Measurements from ENCODE around the gene MMAB. TPM values are rescaled to one million over a fixed set of nuclear protein-coding genes. Genes with fewer than 3 reads are reported as not detected.

Gene MMAB
- total RNA-seq, 2 donors from 2014 or later = 59.1 to 76.6 TPM

DNA sequence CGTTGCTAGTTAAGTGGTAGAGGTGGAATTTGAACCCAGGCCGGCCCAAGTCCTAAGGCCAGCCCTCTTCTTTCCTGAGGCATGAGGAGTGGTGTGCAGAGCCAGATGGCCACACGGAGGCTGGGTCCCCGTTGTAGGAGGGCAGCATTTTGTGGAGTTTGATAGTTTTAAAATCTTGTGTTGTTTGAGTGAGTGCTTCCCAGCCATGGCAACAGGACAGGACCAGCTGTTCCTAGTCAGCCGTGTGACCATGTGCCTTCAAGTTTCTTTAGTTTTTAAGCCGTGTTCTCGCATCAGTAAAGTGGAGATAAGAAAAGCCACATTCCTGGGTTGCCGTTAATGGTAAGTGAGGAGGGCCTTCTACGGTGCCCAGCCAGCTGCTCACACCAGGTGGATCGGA is 51.5 kb downstream of the MMAB start:
- Histone ChIP-seq H3K27me3 (no peaks in the 10 kb centered on the region), H3K9me3 (no peaks in the 10 kb centered on the region), H3K4me3 (no peak overlapping the region), H3K9ac (ENCODE audit: low read depth in 2 of 2, low read length in 2 of 2) (no peak overlapping the region), H3K4me1 (no peaks in the 10 kb centered on the region), H3K27ac (no peak overlapping the region), H3K36me3 (peaks cover 10% of the 10 kb centered on the region)
- intact Hi-C loops (cut with DNase I) = loop anchor here (5.0 kb wide), 1 partner anchor 75 kb away; no protein-coding TSS in a partner anchor
- no peak for DNase-seq
- TF ChIP-seq, protein P1, sequence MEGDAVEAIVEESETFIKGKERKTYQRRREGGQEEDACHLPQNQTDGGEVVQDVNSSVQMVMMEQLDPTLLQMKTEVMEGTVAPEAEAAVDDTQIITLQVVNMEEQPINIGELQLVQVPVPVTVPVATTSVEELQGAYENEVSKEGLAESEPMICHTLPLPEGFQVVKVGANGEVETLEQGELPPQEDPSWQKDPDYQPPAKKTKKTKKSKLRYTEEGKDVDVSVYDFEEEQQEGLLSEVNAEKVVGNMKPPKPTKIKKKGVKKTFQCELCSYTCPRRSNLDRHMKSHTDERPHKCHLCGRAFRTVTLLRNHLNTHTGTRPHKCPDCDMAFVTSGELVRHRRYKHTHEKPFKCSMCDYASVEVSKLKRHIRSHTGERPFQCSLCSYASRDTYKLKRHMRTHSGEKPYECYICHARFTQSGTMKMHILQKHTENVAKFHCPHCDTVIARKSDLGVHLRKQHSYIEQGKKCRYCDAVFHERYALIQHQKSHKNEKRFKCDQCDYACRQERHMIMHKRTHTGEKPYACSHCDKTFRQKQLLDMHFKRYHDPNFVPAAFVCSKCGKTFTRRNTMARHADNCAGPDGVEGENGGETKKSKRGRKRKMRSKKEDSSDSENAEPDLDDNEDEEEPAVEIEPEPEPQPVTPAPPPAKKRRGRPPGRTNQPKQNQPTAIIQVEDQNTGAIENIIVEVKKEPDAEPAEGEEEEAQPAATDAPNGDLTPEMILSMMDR (IDR thresholded peaks at IDR 0.05) = no peak

DNA sequence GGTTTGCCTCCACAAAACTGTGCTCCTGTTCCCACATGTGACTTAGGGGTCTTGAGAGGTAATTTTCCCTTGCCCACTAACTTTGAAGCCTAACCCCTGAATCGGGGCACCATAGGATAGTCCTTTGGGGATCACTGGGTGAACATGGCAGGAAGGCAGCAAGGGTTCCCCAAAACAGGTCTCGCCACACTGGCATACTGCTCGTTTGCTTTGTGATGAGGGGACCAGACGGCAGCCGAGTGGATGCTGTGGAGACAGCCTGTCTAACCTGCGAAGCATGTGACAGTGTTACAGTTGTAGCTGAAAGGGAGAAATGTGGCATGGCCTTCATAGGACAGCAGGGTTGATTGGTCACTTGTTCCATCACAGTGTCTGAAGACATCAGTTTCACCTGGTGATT is 53.5 kb downstream of the MMAB start:
- intact Hi-C loops (cut with DNase I) = loop anchor here (2.0 to 5.0 kb wide), 2 partner anchors 78 to 255 kb away; no protein-coding TSS in a partner anchor
- H3K36me3 ChIP-seq = peaks cover 16% of the 10 kb centered on the region
- DNase-seq = no peak
- H3K27ac ChIP-seq = peak overlapping the region; percentile 19
- no peak overlapping the region for H3K4me3 ChIP-seq
- TF ChIP-seq, protein P1 (IDR thresholded peaks at IDR 0.05) = no peak
- H3K27me3 ChIP-seq = no peaks in the 10 kb centered on the region
- no peak overlapping the region for H3K9ac ChIP-seq (ENCODE audit: low read depth in 2 of 2, low read length in 2 of 2)
- no peaks in the 10 kb centered on the region for H3K9me3 ChIP-seq
- H3K4me1 ChIP-seq = no peaks in the 10 kb centered on the region

DNA sequence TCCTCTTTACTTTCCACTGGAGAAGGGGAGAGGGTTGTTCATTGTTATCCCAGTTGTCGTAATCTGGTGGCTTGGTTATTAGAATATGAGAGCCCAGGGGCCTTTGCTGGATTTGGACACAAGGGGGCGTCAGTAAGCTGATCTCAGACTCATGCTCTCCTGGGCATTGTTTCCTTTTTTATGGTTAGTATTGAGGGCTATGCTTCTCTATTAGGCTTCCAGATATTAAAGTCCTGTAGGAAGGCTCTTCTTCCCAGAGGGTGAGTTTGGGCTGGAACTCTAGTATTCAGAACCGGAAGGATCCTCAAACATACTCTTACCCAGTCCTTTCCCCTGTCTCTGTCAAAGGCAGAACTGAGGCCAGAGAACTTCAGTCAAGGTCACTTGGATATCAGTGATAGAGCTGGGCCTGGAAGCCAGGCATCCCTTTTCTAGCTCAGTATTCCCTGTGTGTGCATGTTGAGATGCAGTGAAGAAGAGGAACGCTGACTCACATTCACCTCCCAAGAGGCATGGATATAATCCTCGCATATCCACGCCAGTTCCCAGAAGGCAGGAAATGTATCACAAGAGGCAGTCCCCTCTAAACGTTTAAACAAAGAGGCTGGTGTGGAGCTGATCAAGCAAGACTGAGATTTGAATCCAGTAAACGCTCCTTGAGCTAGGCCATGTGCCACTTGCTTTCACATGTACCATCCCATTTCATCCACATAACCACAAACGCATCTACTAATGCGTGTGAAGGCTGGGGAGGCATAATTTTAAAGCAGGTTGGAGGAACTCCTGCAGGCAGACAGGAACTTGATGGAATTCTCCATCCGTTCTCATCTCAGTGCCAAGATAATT is 54.3 kb downstream of the MMAB start:
- DNase-seq = peak; percentile 69
- H3K4me3 ChIP-seq = no peak overlapping the region
- no peaks in the 10 kb centered on the region for H3K4me1 ChIP-seq
- no peaks in the 10 kb centered on the region for H3K27me3 ChIP-seq
- peak overlapping the region; percentile 19 for H3K27ac ChIP-seq
- intact Hi-C loops (cut with DNase I) = loop anchor here (2.0 kb wide), 1 partner anchor 256 kb away; no protein-coding TSS in a partner anchor
- H3K9ac ChIP-seq (ENCODE audit: low read depth in 2 of 2, low read length in 2 of 2) = no peak overlapping the region
- peaks cover 11% of the 10 kb centered on the region for H3K36me3 ChIP-seq
- TF ChIP-seq, protein P1 (IDR thresholded peaks at IDR 0.05) = peak; percentile 83
- H3K9me3 ChIP-seq = no peaks in the 10 kb centered on the region

DNA sequence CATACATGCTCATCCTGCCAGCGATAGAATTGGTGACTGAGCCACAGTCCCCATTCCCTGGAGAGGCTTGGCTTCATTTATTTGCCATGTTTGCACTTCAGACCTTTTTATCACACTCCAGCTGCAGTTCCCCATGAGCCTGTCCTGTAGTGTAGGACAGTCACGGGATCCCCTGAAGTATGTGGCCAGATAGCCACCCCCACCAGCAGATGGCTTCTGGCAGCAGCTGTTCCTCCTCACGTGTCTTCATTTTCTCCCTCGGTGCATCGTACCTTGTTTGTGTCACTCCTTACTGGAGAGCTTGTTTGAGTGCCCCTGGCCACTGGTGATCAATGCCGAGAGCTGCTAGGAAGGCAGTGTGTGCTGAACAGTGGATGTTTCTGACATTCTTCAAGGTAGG is 55.7 kb downstream of the MMAB start:
- Histone ChIP-seq H3K27ac (no peak overlapping the region), H3K27me3 (no peaks in the 10 kb centered on the region), H3K4me1 (no peaks in the 10 kb centered on the region), H3K36me3 (peaks cover 11% of the 10 kb centered on the region), H3K9ac (ENCODE audit: low read depth in 2 of 2, low read length in 2 of 2) (no peak overlapping the region), H3K4me3 (no peak overlapping the region), H3K9me3 (no peaks in the 10 kb centered on the region)
- TF ChIP-seq, protein P1 (IDR thresholded peaks at IDR 0.05) = no peak
- intact Hi-C loops (cut with DNase I) = loop anchor here (2.0 kb wide), 1 partner anchor 257 kb away; no protein-coding TSS in a partner anchor
- DNase-seq = no peak

DNA sequence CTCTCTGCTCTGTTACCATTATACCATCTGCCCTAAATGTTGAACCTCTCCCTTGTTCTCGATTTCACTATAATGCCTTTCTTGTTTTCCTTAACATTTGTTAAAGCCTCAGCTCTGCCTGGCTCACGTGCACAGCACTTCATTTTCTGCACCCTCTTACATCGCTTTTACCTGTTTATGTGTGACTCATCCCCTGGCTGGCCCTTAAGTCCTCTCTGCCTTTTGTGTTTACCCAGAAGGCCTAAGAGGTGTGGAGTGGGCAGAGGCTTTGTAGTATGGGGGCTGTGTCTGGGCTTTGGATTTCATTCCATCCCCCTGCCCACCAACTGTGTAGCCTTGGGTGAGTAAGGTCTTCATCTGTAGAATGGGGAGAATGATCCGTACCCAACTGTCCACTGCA is 59.3 kb downstream of the MMAB start:
- no peaks in the 10 kb centered on the region for H3K4me1 ChIP-seq
- TF ChIP-seq, protein P1 (IDR thresholded peaks at IDR 0.05) = no peak
- H3K27me3 ChIP-seq = no peaks in the 10 kb centered on the region
- DNase-seq = no peak
- H3K27ac ChIP-seq = no peak overlapping the region
- intact Hi-C loops (cut with DNase I) = no loop called here
- no peak overlapping the region for H3K9ac ChIP-seq (ENCODE audit: low read depth in 2 of 2, low read length in 2 of 2)
- no peak overlapping the region for H3K4me3 ChIP-seq
- peaks cover 15% of the 10 kb centered on the region for H3K36me3 ChIP-seq
- H3K9me3 ChIP-seq = no peaks in the 10 kb centered on the region
